Pancreas (tissue), 10 donors: ENCODE measurements around the gene C9orf43. TPM values are rescaled to one million over a fixed set of nuclear protein-coding genes. Genes with fewer than 3 reads are reported as not detected.

Experiments used
- ATAC-seq, 4 donors: fragments of 200-7000 bp; cut with Tn5 transposase; one replicate each; pipeline versions ENCODE4 v1.8.0 to v1.9.1; 2020; ENCODE audit warnings: mild to moderate bottlenecking in 4 of 4, moderate library complexity in 4 of 4
- DNase-seq, 6 donors: peaks; one replicate each; pipeline ENCODE4 v3.0.0-alpha.2; 2020
- FAIRE-seq: peaks from 2 replicates; lab custom pipeline; 2012; peaks lifted over from hg19 to GRCh38; lab: Jason Lieb, UNC
- H3K27ac ChIP-seq, 4 donors: fragments of 200-600 bp; sonication (generic); 1 replicate in 3 of 4; 2 replicates in 1 of 4; pipeline versions ENCODE4 v1.5.0 to v1.8.0; 2020
- H3K27me3 ChIP-seq, 4 donors: fragments of 200-600 bp; one replicate each; pipeline ENCODE4 v1.8.0; 2021
- H3K36me3 ChIP-seq, 3 donors: fragments of 200-600 bp; sonication (generic) in 1 of 3; one replicate each; pipeline versions ENCODE4 v1.5.0 to v1.8.0; 2020 to 2021
- H3K4me1 ChIP-seq, 3 donors: fragments of 200-600 bp; one replicate each; pipeline ENCODE4 v1.8.0; 2021
- H3K4me3 ChIP-seq, 4 donors: fragments of 200-600 bp; sonication (generic) in 2 of 4; one replicate each; pipeline versions ENCODE4 v1.5.0 to v1.8.0; 2020 to 2021
- H3K9me3 ChIP-seq, 4 donors: fragments of 200-600 bp; one replicate each; pipeline ENCODE4 v1.8.0; 2021
- whole genome bisulfite sequencing, 2 donors: extraction: QIAGEN DNeasy Blood & Tissue Kit; methylation state at CpG; one replicate each; pipeline ENCODE4 v1.1.7; 2013; 5-methylcytosine and 5-hydroxymethylcytosine counted together
- intact Hi-C, 3 donors: fragments of 100-400 bp; cut with DNase I; formaldehyde crosslinking; loops; one replicate each; pipeline versions ENCODE4 v1.11.1 to v1.14.2; 2022
- polyA plus RNA-seq, 2 donors: library from polyadenylated mRNA; stranded (reverse); fragments of 200-250 nt; gene quantifications; one replicate each; pipeline ENCODE4 v1.2.3, GENCODE V29; 2013
- total RNA-seq, 6 donors: library from RNA; stranded (reverse); fragmentation: NEBNext Ultra II Directional in 4 of 6; extraction: Animal tissue kit (Norgen Biotek cat#: 25700) in 4 of 6; gene quantifications; one replicate each; pipeline versions ENCODE4 v1.2.1 to v1.2.4, GENCODE V29; 2021 to 2023
- TF ChIP-seq, protein P1 (sequence below), 4 donors: fragments of 200-600 bp; sonication (generic) in 3 of 4; IDR thresholded peaks; one replicate each; pipeline versions ENCODE4 v1.5.0 to v1.8.0; 2021; ENCODE audit warnings: antibody characterized with exemption in 4 of 4
- donor health status: healthy with polysubstance abuse.
- donor health status: DM: no; HTN: no; CAD: no; lungs with moderate emphysema.
- donor health status: DM: no; HTN: no; CAD: no.
- donor health status: control.
- donor health status: control.
- donor health status: Bipolar disorder and iron deficiency.
- donor health status: DM: yes; HTN: yes; CAD: no.
- donor health status: DM: no; HTN: no; CAD: no.
- donor health status: DM: no; HTN: no; CAD: no.
- donor health status: DM: yes; HTN: yes; CAD: no.

The C9orf43 gene
- total and polyA plus RNA-seq, 8 donors = 0.18 to 1.5 (median 0.49) TPM

DNA sequence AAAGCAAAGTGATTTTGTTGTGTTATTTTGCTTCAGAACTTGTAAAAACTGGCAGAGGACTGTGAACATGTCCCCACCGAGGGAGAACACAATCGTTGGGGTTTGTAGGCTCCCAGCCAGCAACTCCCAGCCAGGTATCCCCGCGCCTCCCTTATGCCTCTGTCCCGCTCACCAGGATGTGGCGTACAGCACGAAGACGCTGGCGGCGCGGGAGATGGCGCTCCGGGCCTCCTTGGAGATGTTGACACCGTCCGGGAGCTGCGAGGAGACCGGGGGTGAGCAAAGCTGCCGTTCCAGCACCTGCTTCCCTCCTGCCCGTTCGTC is 702 bp upstream of the C9orf43 start:
- H3K27me3 ChIP-seq = no peaks in the 10 kb centered on the region
- H3K4me3 ChIP-seq = peak overlapping the region; percentile 53 to 89 (median 74)
- 0% methylated on average over 20 of the region's 20 CpGs for WGBS, 2 donors
- DNase-seq = no peak
- H3K36me3 ChIP-seq = peaks cover 0 to 6% (median 3%) of the 10 kb centered on the region in 3 donors
- TF ChIP-seq, protein P1, sequence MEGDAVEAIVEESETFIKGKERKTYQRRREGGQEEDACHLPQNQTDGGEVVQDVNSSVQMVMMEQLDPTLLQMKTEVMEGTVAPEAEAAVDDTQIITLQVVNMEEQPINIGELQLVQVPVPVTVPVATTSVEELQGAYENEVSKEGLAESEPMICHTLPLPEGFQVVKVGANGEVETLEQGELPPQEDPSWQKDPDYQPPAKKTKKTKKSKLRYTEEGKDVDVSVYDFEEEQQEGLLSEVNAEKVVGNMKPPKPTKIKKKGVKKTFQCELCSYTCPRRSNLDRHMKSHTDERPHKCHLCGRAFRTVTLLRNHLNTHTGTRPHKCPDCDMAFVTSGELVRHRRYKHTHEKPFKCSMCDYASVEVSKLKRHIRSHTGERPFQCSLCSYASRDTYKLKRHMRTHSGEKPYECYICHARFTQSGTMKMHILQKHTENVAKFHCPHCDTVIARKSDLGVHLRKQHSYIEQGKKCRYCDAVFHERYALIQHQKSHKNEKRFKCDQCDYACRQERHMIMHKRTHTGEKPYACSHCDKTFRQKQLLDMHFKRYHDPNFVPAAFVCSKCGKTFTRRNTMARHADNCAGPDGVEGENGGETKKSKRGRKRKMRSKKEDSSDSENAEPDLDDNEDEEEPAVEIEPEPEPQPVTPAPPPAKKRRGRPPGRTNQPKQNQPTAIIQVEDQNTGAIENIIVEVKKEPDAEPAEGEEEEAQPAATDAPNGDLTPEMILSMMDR (IDR thresholded peaks at IDR 0.05) = no peak
- ATAC-seq = peak in 1 of 4 donors; percentile 5
- peaks cover 5 to 13% (median 10%) of the 10 kb centered on the region in 3 donors for H3K4me1 ChIP-seq
- peak overlapping the region; percentile 81 to 98 (median 90) for H3K27ac ChIP-seq
- no peak for FAIRE-seq
- intact Hi-C loops = loop anchor here in 2 of 3 donors (5.0 to 10.0 kb wide), 2 partner anchors 103 to 105 kb away; partner anchors contain the start of gene RNF183 (in 1 of the 2)
- H3K9me3 ChIP-seq = no peaks in the 10 kb centered on the region

DNA sequence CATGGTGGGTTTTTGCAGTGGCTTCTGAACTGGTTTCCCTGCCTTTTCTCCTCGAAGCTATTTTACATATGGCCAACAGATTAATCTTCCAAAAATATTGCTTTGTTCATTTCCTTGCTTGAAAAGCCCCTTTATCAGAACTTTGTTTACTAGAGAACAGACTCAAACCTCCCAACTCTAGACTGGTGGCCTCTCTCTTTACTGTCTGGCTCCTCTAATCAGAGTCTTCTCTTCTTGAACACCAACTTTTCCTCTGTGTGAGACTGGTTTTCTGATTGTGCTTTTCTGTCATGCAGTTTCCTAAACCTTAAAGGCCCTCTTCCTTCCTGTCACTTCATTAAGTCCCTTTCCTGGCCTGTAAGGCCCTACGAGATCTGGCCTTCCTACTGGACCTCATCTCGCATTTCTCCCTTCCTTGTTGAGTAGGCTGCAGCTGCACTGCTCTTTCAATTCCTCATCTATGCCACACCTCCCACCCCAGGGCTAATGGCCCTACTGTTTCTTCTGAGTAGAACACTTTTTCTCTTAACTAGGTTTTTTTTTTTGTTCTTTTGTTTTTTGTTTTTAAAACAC is 5.7 kb downstream of the C9orf43 start:
- peak in 2 of 4 donors; percentile 52 to 71 for ATAC-seq
- FAIRE-seq = no peak
- TF ChIP-seq, protein P1 (IDR thresholded peaks at IDR 0.05) = no peak
- no peaks in the 10 kb centered on the region for H3K27me3 ChIP-seq
- WGBS, 2 donors = 58 to 60% methylated on average over 3 of the region's 3 CpGs
- no peaks in the 10 kb centered on the region for H3K9me3 ChIP-seq
- H3K4me3 ChIP-seq = no peak overlapping the region
- H3K27ac ChIP-seq = peak overlapping the region in 1 of 4 donors; percentile 19
- no peak for DNase-seq
- no peaks in the 10 kb centered on the region for H3K36me3 ChIP-seq
- peaks cover 0 to 3% (median 0%) of the 10 kb centered on the region in 3 donors for H3K4me1 ChIP-seq
- intact Hi-C loops = no loop called here

DNA sequence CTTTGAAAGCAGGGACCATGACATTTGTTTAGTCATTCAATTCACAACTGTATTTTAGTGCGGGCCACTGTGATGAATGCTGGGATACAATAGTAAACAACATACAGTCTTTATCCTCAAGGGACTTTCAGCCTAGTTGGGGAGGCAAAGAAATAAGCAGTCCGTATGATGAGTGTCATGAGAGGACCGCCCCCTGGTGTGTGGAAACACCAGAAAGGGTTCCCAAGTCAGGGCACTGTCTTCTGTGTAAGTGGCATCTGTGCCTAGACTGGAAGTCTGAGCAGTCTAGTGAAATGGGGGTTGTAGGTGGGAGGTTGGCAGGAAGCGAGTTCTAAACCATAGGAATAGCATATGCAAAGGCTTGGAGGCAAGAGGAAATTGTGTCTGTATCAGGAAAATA is 6.8 kb downstream of the C9orf43 start:
- 60 to 79% methylated on average over 4 of the region's 4 CpGs for WGBS, 2 donors
- FAIRE-seq = no peak

DNA sequence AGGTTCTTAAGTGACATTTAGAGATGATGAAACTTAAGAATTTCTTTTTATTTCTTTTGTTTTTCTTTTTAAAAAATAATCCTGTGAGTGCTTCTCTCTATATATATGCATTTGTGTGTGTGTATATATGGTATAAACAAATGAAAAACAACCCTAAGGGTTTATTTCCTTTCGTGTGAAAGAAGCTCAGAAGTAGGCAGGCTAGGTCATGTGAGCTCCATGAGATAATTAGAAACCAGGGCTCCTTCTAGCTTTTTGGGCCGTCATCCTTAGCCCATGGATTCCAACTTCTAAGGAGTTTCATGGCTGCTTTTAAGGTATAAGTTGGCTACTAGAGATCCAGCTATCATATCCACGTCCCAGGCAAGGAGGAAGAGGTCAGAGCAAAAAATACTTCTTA is 11.2 kb downstream of the C9orf43 start:
- H3K9me3 ChIP-seq = no peaks in the 10 kb centered on the region
- H3K27ac ChIP-seq = no peak overlapping the region
- no peak for DNase-seq
- no peak overlapping the region for H3K4me3 ChIP-seq
- TF ChIP-seq, protein P1 (IDR thresholded peaks at IDR 0.05) = no peak
- no peaks in the 10 kb centered on the region for H3K36me3 ChIP-seq
- no peaks in the 10 kb centered on the region for H3K27me3 ChIP-seq
- ATAC-seq = no peak
- intact Hi-C loops = no loop called here
- WGBS, 2 donors = 65 to 66% methylated on average over 3 of the region's 3 CpGs
- no peaks in the 10 kb centered on the region for H3K4me1 ChIP-seq
- no peak for FAIRE-seq

More for the DNA sequence above, 6.8 kb downstream of the C9orf43 start:
- TF ChIP-seq, protein P1 (IDR thresholded peaks at IDR 0.05) = no peak
- no peaks in the 10 kb centered on the region for H3K27me3 ChIP-seq
- H3K36me3 ChIP-seq = no peaks in the 10 kb centered on the region
- no peaks in the 10 kb centered on the region for H3K4me1 ChIP-seq
- no peak overlapping the region for H3K27ac ChIP-seq
- H3K9me3 ChIP-seq = no peaks in the 10 kb centered on the region
- no peak overlapping the region for H3K4me3 ChIP-seq
- no peak for DNase-seq
- ATAC-seq = no peak
- intact Hi-C loops = no loop called here

DNA sequence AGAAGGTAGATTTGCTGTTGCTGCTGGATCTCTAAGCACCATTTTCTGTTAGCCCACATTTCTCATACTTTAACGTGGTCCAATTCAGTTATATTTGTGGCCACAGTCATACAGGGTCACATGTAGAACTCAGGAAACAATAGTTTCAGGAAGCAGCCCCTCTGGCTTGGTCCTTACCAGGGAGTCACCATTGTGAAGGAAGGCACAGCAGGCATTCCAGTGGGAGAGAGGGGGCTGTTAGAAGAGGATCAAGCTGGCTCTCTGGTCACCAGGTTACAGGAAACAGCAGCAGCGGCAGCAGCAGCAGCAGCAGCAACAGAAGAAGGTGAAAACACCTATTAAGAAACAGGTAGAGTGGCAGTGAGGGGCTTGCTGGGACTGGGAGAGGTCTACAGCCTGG is 14.5 kb downstream of the C9orf43 start:
- Histone ChIP-seq H3K4me1 (no peaks in the 10 kb centered on the region), H3K36me3 (no peaks in the 10 kb centered on the region), H3K27me3 (no peaks in the 10 kb centered on the region), H3K27ac (no peak overlapping the region), H3K4me3 (no peak overlapping the region), H3K9me3 (no peaks in the 10 kb centered on the region)
- DNase-seq (no peak), ATAC-seq (no peak), FAIRE-seq (no peak)
- TF ChIP-seq, protein P1 (IDR thresholded peaks at IDR 0.05) = no peak
- intact Hi-C loops = no loop called here
- whole genome bisulfite sequencing, 2 donors = 64% methylated on average over 2 of the region's 2 CpGs
